T-cell (primary cell): Measurements from ENCODE around the gene PLCG1. TPM values are rescaled to one million over a fixed set of nuclear protein-coding genes. Genes with fewer than 3 reads are reported as not detected.

Experiments used
- ATAC-seq, 4 experiments: fragments of 200-7000 bp in 3 of 4; fragments of 150-1000 bp in 1 of 4; cut with Tn5 transposase; replicated peaks in 1 of 4; 1 replicate in 3 of 4; 2 replicates in 1 of 4; pipeline ENCODE4 v1.10.0; 2021; ENCODE audit warnings: moderate library complexity in 3 of 4, mild to moderate bottlenecking in 2 of 4, moderate number of reproducible peaks in 1 of 4
- CTCF ChIA-PET, 2 donors: fragments of 300-600 bp; sonication (Branson Sonifier 250); formaldehyde crosslinking; loops; one replicate each; lab custom pipeline; 2022; ENCODE audit warnings: antibody characterized with exemption in 2 of 2; lab: Charles Lee
- POLR2A ChIA-PET, 2 donors: fragments of 300-600 bp; sonication (Branson Sonifier 250); formaldehyde crosslinking; loops; one replicate each; lab custom pipeline; 2022; ENCODE audit warnings: antibody characterized with exemption in 2 of 2; lab: Charles Lee
- DNase-seq, 35 experiments: peaks; one replicate each; pipeline versions ENCODE4 v3.0.0 to v3.0.0-alpha.2; 2013 to 2023
- H3K27ac ChIP-seq: one replicate; pipeline ENCODE4 v1.5.1; 2013; ENCODE audit warnings: low read length
- H3K27me3 ChIP-seq, 2 experiments: replicated peaks in 1 of 2; 1 replicate in 1 of 2; 2 replicates in 1 of 2; pipeline versions ENCODE4 v1.6.1 to v1.7.0; 2013; ENCODE audit warnings: low read length in 1 of 2, mixed read lengths in 1 of 2; ENCODE audit not compliant: control insufficient read depth in 2 of 2, insufficient read depth in 2 of 2; ENCODE audit errors: extremely low read depth in 1 of 2
- H3K36me3 ChIP-seq, 2 donors: 1 replicate in 1 of 2; 2 replicates in 1 of 2; pipeline versions ENCODE4 v1.6.1 to v1.7.0; 2013; ENCODE audit warnings: low read length in 1 of 2; ENCODE audit not compliant: control insufficient read depth in 2 of 2, insufficient read depth in 1 of 2; ENCODE audit errors: extremely low read depth in 1 of 2
- H3K4me1 ChIP-seq, 2 experiments: 1 replicate in 1 of 2; 2 replicates in 1 of 2; pipeline versions ENCODE4 v1.6.1 to v1.7.0; 2013; ENCODE audit warnings: low read length in 2 of 2, mixed read lengths in 1 of 2; ENCODE audit not compliant: insufficient read depth in 2 of 2, control insufficient read depth in 1 of 2; ENCODE audit errors: extremely low read depth in 1 of 2
- H3K4me3 ChIP-seq, 2 donors: 1 replicate in 1 of 2; 2 replicates in 1 of 2; pipeline versions ENCODE4 v1.5.1 to v1.7.0; 2013; ENCODE audit warnings: mild to moderate bottlenecking in 2 of 2, low read length in 1 of 2, moderate library complexity in 1 of 2; ENCODE audit not compliant: control insufficient read depth in 1 of 2; ENCODE audit errors: extremely low read depth in 1 of 2
- H3K9me3 ChIP-seq: 2 replicates; pipeline ENCODE4 v1.7.0; 2013
- H3K27ac Mint-ChIP-seq, 2 donors: one replicate each; pipeline ENCODE4 v1.8.0; 2020 to 2021; ENCODE audit warnings: mild to moderate bottlenecking in 2 of 2, mixed read lengths in 2 of 2
- H3K27me3 Mint-ChIP-seq, 2 donors: one replicate each; pipeline ENCODE4 v1.8.0; 2021 to 2022; ENCODE audit warnings: mixed read lengths in 2 of 2
- H3K36me3 Mint-ChIP-seq: one replicate; pipeline ENCODE4 v1.8.0; 2021; ENCODE audit warnings: mixed read lengths
- H3K4me1 Mint-ChIP-seq, 3 donors: one replicate each; pipeline ENCODE4 v1.8.0; 2020 to 2022; ENCODE audit warnings: mixed read lengths in 3 of 3, mild to moderate bottlenecking in 1 of 3
- H3K4me3 Mint-ChIP-seq, 3 donors: one replicate each; pipeline ENCODE4 v1.8.0; 2020 to 2022; ENCODE audit warnings: mild to moderate bottlenecking in 3 of 3, mixed read lengths in 3 of 3, moderate library complexity in 3 of 3
- H3K9me3 Mint-ChIP-seq, 3 donors: one replicate each; pipeline ENCODE4 v1.8.0; 2020 to 2022; ENCODE audit warnings: mixed read lengths in 3 of 3
- WGBS: methylation state at CpG from one replicate; pipeline ENCODE4 v1.1.5; 2013; ENCODE audit warnings: missing lambda C conversion rate; ENCODE audit not compliant: insufficient coverage; 5-methylcytosine and 5-hydroxymethylcytosine counted together
- total RNA-seq, 35 experiments: library from RNA in 6 of 35; stranded (reverse) in 6 of 35; fragments of 120-200 nt in 1 of 35; gene quantifications; one replicate each; pipeline versions ENCODE4 v1.2.1 to v1.2.4 and lab custom pipeline; 2013 to 2026

Gene PLCG1
- total RNA-seq (100 to 1,000 TPM; 390 to 589 (median 444) TPM), total RNA-seq (lab: John Stamatoyannopoulos, UW) (60.4 to 517 (median 342) reads per million in 29 experiments)
- 289 TPM for total RNA-seq (2013)

- ChIA-PET CTCF (interaction anchor here (1.0 to 3.7 kb wide), 12 partner anchors 8 to 203 kb away, joined by 3 to 57 read pairs (median 12); partner anchors contain the start of gene LPIN3 (in 1 of the 2)), POLR2A (interaction anchor here in 1 of 2 donors (0.6 to 0.7 kb wide), 2 partner anchors 36 to 65 kb away, joined by 3 read pairs; no protein-coding TSS in a partner anchor)
- peak within 1 kb of the TSS; percentile 76 to 97 for H3K4me3 ChIP-seq
- H3K9me3 ChIP-seq: no peaks in the 10 kb centered on the region
- Mint-ChIP-seq H3K4me1 (peaks cover 63 to 66% (median 64%) of the 10 kb centered on the region in 3 donors), H3K27me3 (no peaks in the 10 kb centered on the region), H3K27ac (peak within 1 kb of the TSS; percentile 95 to 97), H3K4me3 (peak within 1 kb of the TSS; percentile 86 to 90 (median 89)), H3K36me3 (no peaks in the 10 kb centered on the region), H3K9me3 (no peaks in the 10 kb centered on the region)
- peak within 1 kb of the TSS; percentile 76 for H3K27ac ChIP-seq
- ATAC-seq (peak; percentile 75 to 79 (median 76)), DNase-seq (peak; percentile 52 to 90 (median 73))
- WGBS: under 1% methylated on average over 121 of the region's 121 CpGs
- H3K36me3 ChIP-seq: no peaks in the 10 kb centered on the region
- H3K27me3 ChIP-seq: no peaks in the 10 kb centered on the region
- peaks cover 46 to 66% of the 10 kb centered on the region in 2 experiments for H3K4me1 ChIP-seq
Measured at GRCh38 chr20:41136680-41137613, at the start of gene PLCG1. Gene PLCG1 (plus strand): TSS chr20:41137543. CDS start chr20:41137642, 99 bp downstream.

GRCh38 chr20:41087777-41088176 is 49.6 kb upstream of the PLCG1 start:
- WGBS: 100% methylated on average over 3 of the region's 3 CpGs
- Histone ChIP-seq H3K27ac (no peak overlapping the region), H3K4me1 (peaks cover 0 to 5% of the 10 kb centered on the region in 2 experiments), H3K27me3 (no peaks in the 10 kb centered on the region), H3K4me3 (no peak overlapping the region), H3K36me3 (peaks cover 6 to 29% of the 10 kb centered on the region in 2 donors), H3K9me3 (no peaks in the 10 kb centered on the region)
- Mint-ChIP-seq H3K27me3 (no peaks in the 10 kb centered on the region), H3K4me1 (peaks cover 24 to 34% (median 25%) of the 10 kb centered on the region in 3 donors), H3K36me3 (peaks cover 48% of the 10 kb centered on the region), H3K9me3 (no peaks in the 10 kb centered on the region), H3K4me3 (no peak overlapping the region), H3K27ac (no peak overlapping the region)
- ChIA-PET CTCF (interaction anchor here in 1 of 2 donors (2.1 kb wide), 1 partner anchor 100 kb away, joined by 9 read pairs; no protein-coding TSS in a partner anchor), POLR2A (no interaction called here)
- ATAC-seq: no peak
- DNase-seq: no peak

GRCh38 chr20:41089555-41089954 is 47.8 kb upstream of the PLCG1 start:
- no CpG with 5 or more reads among the region's 3 CpGs for WGBS

GRCh38 chr20:41091927-41092326 is 45.4 kb upstream of the PLCG1 start:
- peaks cover 9 to 46% of the 10 kb centered on the region in 2 donors for H3K36me3 ChIP-seq
- H3K4me1 Mint-ChIP-seq: peaks cover 4 to 8% (median 6%) of the 10 kb centered on the region in 3 donors
- no peaks in the 10 kb centered on the region for H3K27me3 ChIP-seq
- no peaks in the 10 kb centered on the region for H3K9me3 Mint-ChIP-seq
- no peak overlapping the region for H3K4me3 ChIP-seq
- DNase-seq (no peak), ATAC-seq (no peak)
- H3K4me3 Mint-ChIP-seq: no peak overlapping the region
- H3K4me1 ChIP-seq: no peaks in the 10 kb centered on the region
- WGBS: 100% methylated on average over 1 of the region's 4 CpGs
- H3K27ac ChIP-seq: no peak overlapping the region
- H3K27me3 Mint-ChIP-seq: no peaks in the 10 kb centered on the region
- no peaks in the 10 kb centered on the region for H3K9me3 ChIP-seq
- H3K27ac Mint-ChIP-seq: no peak overlapping the region
- ChIA-PET CTCF (interaction anchor here (0.5 to 5.8 kb wide), 4 partner anchors 60 to 127 kb away, joined by 3 to 89 read pairs (median 4); no protein-coding TSS in a partner anchor), POLR2A (no interaction called here)
- peaks cover 37% of the 10 kb centered on the region for H3K36me3 Mint-ChIP-seq

More at GRCh38 chr20:41089555-41089954, 47.8 kb upstream of the PLCG1 start:
- Histone ChIP-seq H3K27me3 (no peaks in the 10 kb centered on the region), H3K9me3 (no peaks in the 10 kb centered on the region), H3K4me1 (peaks cover 0 to 5% of the 10 kb centered on the region in 2 experiments), H3K27ac (no peak overlapping the region), H3K4me3 (no peak overlapping the region), H3K36me3 (peaks cover 9 to 37% of the 10 kb centered on the region in 2 donors)
- ChIA-PET CTCF (interaction anchor here in 1 of 2 donors (1.5 kb wide), 1 partner anchor 121 kb away, joined by 4 read pairs; no protein-coding TSS in a partner anchor), POLR2A (no interaction called here)
- Mint-ChIP-seq H3K36me3 (peaks cover 37% of the 10 kb centered on the region), H3K27me3 (no peaks in the 10 kb centered on the region), H3K9me3 (no peaks in the 10 kb centered on the region), H3K4me3 (no peak overlapping the region), H3K4me1 (peaks cover 23 to 25% (median 25%) of the 10 kb centered on the region in 3 donors), H3K27ac (no peak overlapping the region)
- DNase-seq (no peak), ATAC-seq (no peak)

GRCh38 chr20:41094353-41095055 is 42.8 kb upstream of the PLCG1 start:
- no peaks in the 10 kb centered on the region for H3K9me3 Mint-ChIP-seq
- H3K27me3 Mint-ChIP-seq: no peaks in the 10 kb centered on the region
- H3K4me1 ChIP-seq: no peaks in the 10 kb centered on the region
- 100% methylated on average over 1 of the region's 2 CpGs for WGBS
- H3K9me3 ChIP-seq: no peaks in the 10 kb centered on the region
- H3K4me3 Mint-ChIP-seq: no peak overlapping the region
- ChIA-PET CTCF (interaction anchor here (0.6 to 5.8 kb wide), 15 partner anchors 12 to 126 kb away, joined by 3 to 89 read pairs (median 4); no protein-coding TSS in a partner anchor), POLR2A (interaction anchor here in 1 of 2 donors (0.7 to 1.1 kb wide), 2 partner anchors 13 to 63 kb away, joined by 3 read pairs; no protein-coding TSS in a partner anchor)
- H3K27ac Mint-ChIP-seq: peak overlapping the region; percentile 55 to 73
- H3K4me1 Mint-ChIP-seq: peaks cover 0 to 5% (median 0%) of the 10 kb centered on the region in 3 donors
- peaks cover 48% of the 10 kb centered on the region for H3K36me3 Mint-ChIP-seq
- H3K27ac ChIP-seq: no peak overlapping the region
- H3K36me3 ChIP-seq: peaks cover 9 to 69% of the 10 kb centered on the region in 2 donors
- no peak overlapping the region for H3K4me3 ChIP-seq
- peak in 1 of 4 experiments; percentile 34 for ATAC-seq
- H3K27me3 ChIP-seq: no peaks in the 10 kb centered on the region
- no peak for DNase-seq
